K562 (cell line): Measurements from ENCODE around the gene BORA. TPM values are rescaled to one million over a fixed set of nuclear protein-coding genes. Genes with fewer than 3 reads are reported as not detected.

Source experiments
- ASH1L ChIP-seq: fragments of 450-650 bp; IDR thresholded peaks from 2 replicates; pipeline ENCODE4 v1.6.1; 2018; ENCODE audit warnings: borderline replicate concordance, mild to moderate bottlenecking, low read depth; ENCODE audit not compliant: partially characterized antibody
- CBX2 ChIP-seq: fragments of 200-600 bp; sonication (generic); IDR thresholded peaks from one replicate; pipeline ENCODE4 v1.6.1; 2012; ENCODE audit warnings: mild to moderate bottlenecking, low read length, inconsistent platforms; ENCODE audit not compliant: insufficient read depth, poor library complexity, severe bottlenecking
- E2F6 ChIP-seq, 2 experiments: IDR thresholded peaks; 2 replicates each; pipeline ENCODE4 v1.6.1; 2011; ENCODE audit warnings: borderline replicate concordance in 1 of 2, control low read depth in 1 of 2, low read depth in 1 of 2, low read length in 1 of 2, mild to moderate bottlenecking in 1 of 2, mixed read lengths in 1 of 2, moderate library complexity in 1 of 2; ENCODE audit not compliant: insufficient read depth in 1 of 2, insufficient read length in 1 of 2, poor library complexity in 1 of 2, severe bottlenecking in 1 of 2; ENCODE audit errors: extremely low read depth in 1 of 2
- MCM5 ChIP-seq: fragments of 450-650 bp; IDR thresholded peaks from 2 replicates; pipeline ENCODE4 v1.6.1; 2016; ENCODE audit warnings: low read depth
- MEF2D ChIP-seq: conservative IDR thresholded peaks from 2 replicates; pipeline ENCODE4 v1.6.1; 2016; ENCODE audit warnings: low read depth, missing genetic modification characterization, missing compliant biosample characterization
- NR2C1 ChIP-seq, 2 experiments: fragments of 450-650 bp; IDR thresholded peaks; 2 replicates each; pipeline ENCODE4 v1.6.1; 2017; ENCODE audit warnings: mild to moderate bottlenecking in 2 of 2, antibody characterized with exemption in 1 of 2, inconsistent platforms in 1 of 2, missing compliant biosample characterization in 1 of 2, missing genetic modification characterization in 1 of 2
- PHF8 ChIP-seq: fragments of 200-600 bp; sonication (generic); IDR thresholded peaks from 2 replicates; pipeline ENCODE4 v1.6.1; 2012; ENCODE audit warnings: mixed run types, mild to moderate bottlenecking, inconsistent platforms, low read length, moderate library complexity, borderline replicate concordance
- TEAD2 ChIP-seq: fragments of 450-650 bp; IDR thresholded peaks from 2 replicates; pipeline ENCODE4 v1.6.1; 2016; ENCODE audit warnings: missing genetic modification characterization, control low read depth, missing compliant biosample characterization
- TRIM24 ChIP-seq, 2 experiments: fragments of 450-650 bp; IDR thresholded peaks; 2 replicates each; pipeline ENCODE4 v1.6.1; 2016
- ZBTB1 ChIP-seq: sonication (generic); formaldehyde crosslinking; IDR thresholded peaks from 2 replicates; pipeline ENCODE4 v1.8.1; 2023; ENCODE audit warnings: missing genetic modification reagents, low read depth, mild to moderate bottlenecking, borderline replicate concordance
- ZNF511 ChIP-seq: sonication (generic); formaldehyde crosslinking; IDR thresholded peaks from 2 replicates; pipeline ENCODE4 v1.8.0; 2022; ENCODE audit warnings: mild to moderate bottlenecking, missing genetic modification reagents
- polyA plus RNA-seq, 8 experiments: library from polyadenylated mRNA; depleted of rRNA in 4 of 8; stranded (reverse) in 5 of 8; unstranded in 3 of 8; fragments of >200 nt; fragmentation: Nextera tagmentation in 2 of 8; fragmentation: Illumina TruSeq in 1 of 8; extraction: Ambion mirVana in 2 of 8; extraction: Trizol in 1 of 8; gene quantifications; 2 replicates each; pipeline versions ENCODE4 v1.2.1 to v1.2.3, GENCODE V29; 2011 to 2014; ENCODE audit warnings: inconsistent platforms in 1 of 8, missing spikeins in 1 of 8
- total RNA-seq, 7 experiments: library from RNA; depleted of rRNA in 6 of 7; stranded (reverse); fragments of >200 nt in 6 of 7; fragmentation: Illumina TruSeq in 2 of 7; extraction: Trizol in 2 of 7; gene quantifications; 2 replicates each; pipeline versions ENCODE4 v1.2.1 to v1.2.3, GENCODE V29; 2011 to 2021; ENCODE audit warnings: low replicate concordance in 1 of 7
- TF ChIP-seq, protein P1 (sequence below): fragments of 250-450 bp; sonication (Bioruptor Pico); IDR thresholded peaks from 2 replicates; pipeline ENCODE4 v1.4.0; 2020; ENCODE audit warnings: mild to moderate bottlenecking
- TF ChIP-seq, protein P2 (sequence below), 2 experiments: fragments of 450-650 bp in 1 of 2; sonication (generic) in 1 of 2; formaldehyde crosslinking; conservative IDR thresholded peaks; 2 replicates each; pipeline versions ENCODE4 v1.4.0 to v1.8.1; 2020 to 2022; ENCODE audit warnings: mild to moderate bottlenecking in 1 of 2, missing genetic modification reagents in 1 of 2
- TF ChIP-seq, protein P3 (sequence below): sonication (generic); formaldehyde crosslinking; IDR thresholded peaks from 2 replicates; pipeline ENCODE4 v1.8.0; 2023; ENCODE audit warnings: missing genetic modification reagents, mild to moderate bottlenecking, borderline replicate concordance

The BORA gene
- total and polyA plus RNA-seq, 9 of the 15 experiments (the other 6 are each of a cell fraction or from before 2014, with no cell fraction given), result 12.4 to 21.5 (median 18.2) TPM

DNA sequence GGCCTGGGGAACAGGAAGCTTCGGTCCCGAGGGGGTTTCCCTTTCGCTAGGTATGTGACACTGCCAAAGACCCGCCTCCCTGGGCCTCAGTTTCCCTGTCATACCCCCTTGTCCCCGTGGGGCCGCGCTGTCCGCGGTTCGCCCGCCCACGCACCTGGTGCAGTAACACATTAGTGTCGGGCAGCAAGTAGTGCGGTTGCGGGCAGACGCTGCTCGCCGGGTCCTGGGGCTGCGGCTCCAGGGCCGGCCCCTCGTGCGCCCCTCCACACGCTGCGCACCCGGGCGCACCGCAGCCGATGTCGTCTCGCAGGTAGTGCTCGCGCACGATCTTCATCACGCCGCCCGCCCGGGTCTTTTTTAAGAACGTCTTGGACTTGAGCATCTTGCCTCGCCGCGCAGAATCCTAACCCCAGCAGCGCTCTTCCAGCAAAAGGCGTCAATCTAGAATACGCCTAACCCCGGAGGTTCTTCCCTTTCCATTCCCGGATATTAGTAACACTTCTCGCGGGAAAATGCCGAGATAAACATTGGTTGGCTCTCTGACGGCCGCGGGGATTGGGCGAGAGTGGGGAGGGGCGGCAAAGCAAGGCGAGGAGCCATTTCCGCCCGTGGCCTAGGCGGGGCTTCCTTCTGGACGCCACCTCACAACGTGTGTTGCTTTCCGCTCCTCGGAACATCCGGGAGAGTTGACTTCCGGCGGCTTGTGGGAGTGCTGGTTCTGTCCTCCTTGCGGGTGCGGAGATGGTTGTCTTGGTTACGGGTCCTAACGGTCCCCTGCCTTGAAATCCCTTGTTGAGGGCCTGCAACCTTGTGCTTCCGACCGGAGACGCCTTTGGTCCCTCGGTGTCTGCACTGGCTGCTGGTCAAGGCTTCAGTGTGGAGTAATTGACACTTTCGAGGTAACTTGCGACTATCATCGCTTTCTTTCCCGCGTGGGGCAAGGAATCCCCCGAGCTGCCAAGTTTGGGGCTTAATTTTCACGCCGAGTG is 54.0 kb downstream of the BORA start, which contains the start of the genes DIS3 and PIBF1 (continued):
- TF ChIP-seq E2F6 (IDR thresholded peaks at IDR 0.05; ENCODE audit: borderline replicate concordance in 1 of 2, extremely low read depth in 1 of 2, insufficient read depth in 1 of 2, insufficient read length in 1 of 2, low read depth in 1 of 2, low read length in 1 of 2, poor library complexity in 1 of 2, severe bottlenecking in 1 of 2) (peak; percentile 52 to 54), TEAD2 (tag) (no peak), ZNF511 (CRISPR knock-in tag) (0 out of 2 replicates have a peak, but pooled peaks have one; percentile 52), MEF2D (tag) (no peak), PHF8 (peak; percentile 80; the same call in 1 of the 2 replicates), NR2C1 (IDR thresholded peaks at IDR 0.05) (peak; percentile 58), NR2C1 (tag; IDR thresholded peaks at IDR 0.05) (peak; percentile 66), CBX2 (no peak), MCM5 (no peak), ZBTB1 (no peak), TRIM24 (IDR thresholded peaks at IDR 0.05) (peak in 1 of 2 experiments; percentile 51; a peak in 1 of 4 replicates), ASH1L (no peak)
- TF ChIP-seq, protein P1, sequence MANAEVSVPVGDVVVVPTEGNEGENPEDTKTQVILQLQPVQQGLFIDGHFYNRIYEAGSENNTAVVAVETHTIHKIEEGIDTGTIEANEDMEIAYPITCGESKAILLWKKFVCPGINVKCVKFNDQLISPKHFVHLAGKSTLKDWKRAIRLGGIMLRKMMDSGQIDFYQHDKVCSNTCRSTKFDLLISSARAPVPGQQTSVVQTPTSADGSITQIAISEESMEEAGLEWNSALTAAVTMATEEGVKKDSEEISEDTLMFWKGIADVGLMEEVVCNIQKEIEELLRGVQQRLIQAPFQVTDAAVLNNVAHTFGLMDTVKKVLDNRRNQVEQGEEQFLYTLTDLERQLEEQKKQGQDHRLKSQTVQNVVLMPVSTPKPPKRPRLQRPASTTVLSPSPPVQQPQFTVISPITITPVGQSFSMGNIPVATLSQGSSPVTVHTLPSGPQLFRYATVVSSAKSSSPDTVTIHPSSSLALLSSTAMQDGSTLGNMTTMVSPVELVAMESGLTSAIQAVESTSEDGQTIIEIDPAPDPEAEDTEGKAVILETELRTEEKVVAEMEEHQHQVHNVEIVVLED (CRISPR knock-in tag), result no peak
- TF ChIP-seq, protein P2, sequence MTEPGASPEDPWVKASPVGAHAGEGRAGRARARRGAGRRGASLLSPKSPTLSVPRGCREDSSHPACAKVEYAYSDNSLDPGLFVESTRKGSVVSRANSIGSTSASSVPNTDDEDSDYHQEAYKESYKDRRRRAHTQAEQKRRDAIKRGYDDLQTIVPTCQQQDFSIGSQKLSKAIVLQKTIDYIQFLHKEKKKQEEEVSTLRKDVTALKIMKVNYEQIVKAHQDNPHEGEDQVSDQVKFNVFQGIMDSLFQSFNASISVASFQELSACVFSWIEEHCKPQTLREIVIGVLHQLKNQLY (CRISPR knock-in tag; conservative IDR thresholded peaks at IDR 0.05), result no peak
- TF ChIP-seq, protein P3, sequence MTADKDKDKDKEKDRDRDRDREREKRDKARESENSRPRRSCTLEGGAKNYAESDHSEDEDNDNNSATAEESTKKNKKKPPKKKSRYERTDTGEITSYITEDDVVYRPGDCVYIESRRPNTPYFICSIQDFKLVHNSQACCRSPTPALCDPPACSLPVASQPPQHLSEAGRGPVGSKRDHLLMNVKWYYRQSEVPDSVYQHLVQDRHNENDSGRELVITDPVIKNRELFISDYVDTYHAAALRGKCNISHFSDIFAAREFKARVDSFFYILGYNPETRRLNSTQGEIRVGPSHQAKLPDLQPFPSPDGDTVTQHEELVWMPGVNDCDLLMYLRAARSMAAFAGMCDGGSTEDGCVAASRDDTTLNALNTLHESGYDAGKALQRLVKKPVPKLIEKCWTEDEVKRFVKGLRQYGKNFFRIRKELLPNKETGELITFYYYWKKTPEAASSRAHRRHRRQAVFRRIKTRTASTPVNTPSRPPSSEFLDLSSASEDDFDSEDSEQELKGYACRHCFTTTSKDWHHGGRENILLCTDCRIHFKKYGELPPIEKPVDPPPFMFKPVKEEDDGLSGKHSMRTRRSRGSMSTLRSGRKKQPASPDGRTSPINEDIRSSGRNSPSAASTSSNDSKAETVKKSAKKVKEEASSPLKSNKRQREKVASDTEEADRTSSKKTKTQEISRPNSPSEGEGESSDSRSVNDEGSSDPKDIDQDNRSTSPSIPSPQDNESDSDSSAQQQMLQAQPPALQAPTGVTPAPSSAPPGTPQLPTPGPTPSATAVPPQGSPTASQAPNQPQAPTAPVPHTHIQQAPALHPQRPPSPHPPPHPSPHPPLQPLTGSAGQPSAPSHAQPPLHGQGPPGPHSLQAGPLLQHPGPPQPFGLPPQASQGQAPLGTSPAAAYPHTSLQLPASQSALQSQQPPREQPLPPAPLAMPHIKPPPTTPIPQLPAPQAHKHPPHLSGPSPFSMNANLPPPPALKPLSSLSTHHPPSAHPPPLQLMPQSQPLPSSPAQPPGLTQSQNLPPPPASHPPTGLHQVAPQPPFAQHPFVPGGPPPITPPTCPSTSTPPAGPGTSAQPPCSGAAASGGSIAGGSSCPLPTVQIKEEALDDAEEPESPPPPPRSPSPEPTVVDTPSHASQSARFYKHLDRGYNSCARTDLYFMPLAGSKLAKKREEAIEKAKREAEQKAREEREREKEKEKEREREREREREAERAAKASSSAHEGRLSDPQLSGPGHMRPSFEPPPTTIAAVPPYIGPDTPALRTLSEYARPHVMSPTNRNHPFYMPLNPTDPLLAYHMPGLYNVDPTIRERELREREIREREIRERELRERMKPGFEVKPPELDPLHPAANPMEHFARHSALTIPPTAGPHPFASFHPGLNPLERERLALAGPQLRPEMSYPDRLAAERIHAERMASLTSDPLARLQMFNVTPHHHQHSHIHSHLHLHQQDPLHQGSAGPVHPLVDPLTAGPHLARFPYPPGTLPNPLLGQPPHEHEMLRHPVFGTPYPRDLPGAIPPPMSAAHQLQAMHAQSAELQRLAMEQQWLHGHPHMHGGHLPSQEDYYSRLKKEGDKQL (CRISPR knock-in tag), result no peak
